ENCODE measurements around the gene NDUFS6. TPM values are rescaled to one million over a fixed set of nuclear protein-coding genes. Genes with fewer than 3 reads are reported as not detected.

NDUFS6 gene
- total RNA-seq, 3 donors from 2014 or later: 38.7 to 43.5 (median 39.3) TPM

DNA sequence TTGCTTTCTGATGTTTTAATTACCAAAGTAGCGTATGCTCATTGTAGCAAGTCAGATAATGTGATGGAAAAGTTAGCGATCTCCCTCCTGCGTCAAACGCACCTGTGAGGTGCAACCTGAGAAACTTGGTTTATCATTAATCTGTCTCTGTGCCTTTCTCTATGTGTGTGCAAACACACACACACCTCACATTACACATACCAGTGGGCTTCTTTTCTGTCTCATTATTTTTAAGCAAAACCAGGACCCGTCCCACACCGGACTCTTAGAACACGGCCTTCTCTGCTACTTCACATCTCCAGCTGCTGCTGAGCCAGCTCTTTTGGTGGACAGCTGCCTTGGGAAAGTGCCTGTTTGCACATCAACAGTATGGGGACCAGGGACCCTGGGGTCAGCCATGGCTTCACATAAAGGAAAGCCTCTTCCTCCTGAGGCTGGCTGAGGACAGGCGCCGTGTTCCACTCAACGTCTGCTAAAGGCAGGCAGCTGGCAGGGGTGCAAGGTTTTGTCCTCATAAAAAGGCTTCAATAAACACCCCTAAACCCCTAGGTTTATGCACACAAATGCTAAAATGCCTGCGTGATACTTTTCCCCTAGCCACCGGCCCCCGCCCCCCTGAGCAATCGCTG, 45.8 kb upstream of the NDUFS6 start:
- H3K36me3 ChIP-seq (ENCODE audit: low read depth): no peaks in the 10 kb centered on the region
- ATAC-seq (no peak), DNase-seq (no peak)
- no peaks in the 10 kb centered on the region for H3K9me3 ChIP-seq
- intact Hi-C loops (cut with DNase I, micrococcal nuclease): no loop called here
- no peaks in the 10 kb centered on the region for H3K4me1 ChIP-seq (ENCODE audit: low read depth)
- H3K4me3 ChIP-seq: no peak overlapping the region
- TF ChIP-seq, protein P1, sequence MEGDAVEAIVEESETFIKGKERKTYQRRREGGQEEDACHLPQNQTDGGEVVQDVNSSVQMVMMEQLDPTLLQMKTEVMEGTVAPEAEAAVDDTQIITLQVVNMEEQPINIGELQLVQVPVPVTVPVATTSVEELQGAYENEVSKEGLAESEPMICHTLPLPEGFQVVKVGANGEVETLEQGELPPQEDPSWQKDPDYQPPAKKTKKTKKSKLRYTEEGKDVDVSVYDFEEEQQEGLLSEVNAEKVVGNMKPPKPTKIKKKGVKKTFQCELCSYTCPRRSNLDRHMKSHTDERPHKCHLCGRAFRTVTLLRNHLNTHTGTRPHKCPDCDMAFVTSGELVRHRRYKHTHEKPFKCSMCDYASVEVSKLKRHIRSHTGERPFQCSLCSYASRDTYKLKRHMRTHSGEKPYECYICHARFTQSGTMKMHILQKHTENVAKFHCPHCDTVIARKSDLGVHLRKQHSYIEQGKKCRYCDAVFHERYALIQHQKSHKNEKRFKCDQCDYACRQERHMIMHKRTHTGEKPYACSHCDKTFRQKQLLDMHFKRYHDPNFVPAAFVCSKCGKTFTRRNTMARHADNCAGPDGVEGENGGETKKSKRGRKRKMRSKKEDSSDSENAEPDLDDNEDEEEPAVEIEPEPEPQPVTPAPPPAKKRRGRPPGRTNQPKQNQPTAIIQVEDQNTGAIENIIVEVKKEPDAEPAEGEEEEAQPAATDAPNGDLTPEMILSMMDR (IDR thresholded peaks at IDR 0.05): no peak

DNA sequence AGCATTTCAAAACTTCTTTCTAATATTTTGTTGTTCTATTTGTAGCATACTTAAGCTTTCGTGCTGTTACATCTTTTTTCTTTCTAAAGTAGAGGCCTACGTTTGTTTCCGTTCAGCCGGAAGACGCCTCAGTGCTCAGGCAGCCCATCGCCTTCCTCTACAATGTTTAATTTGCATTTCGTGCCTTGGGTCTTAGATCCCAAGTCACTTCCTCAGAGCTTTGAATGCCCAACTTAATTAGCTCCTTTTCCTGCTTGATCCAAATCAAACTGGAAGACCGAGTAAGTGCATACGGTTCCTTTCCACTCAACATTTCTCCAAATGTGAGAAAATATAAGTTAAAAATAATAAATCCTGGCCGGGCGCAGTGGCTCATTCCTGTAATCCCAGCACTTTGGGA, 44.7 kb upstream of the NDUFS6 start:
- intact Hi-C loops (cut with DNase I, micrococcal nuclease): no loop called here
- no peak for ATAC-seq

GRCh38 chr5:1757511-1757910, 43.7 kb upstream of the NDUFS6 start:
- Histone ChIP-seq H3K4me3 (no peak overlapping the region), H3K36me3 (ENCODE audit: low read depth) (no peaks in the 10 kb centered on the region), H3K4me1 (ENCODE audit: low read depth) (no peaks in the 10 kb centered on the region), H3K9me3 (no peaks in the 10 kb centered on the region)
- intact Hi-C loops (cut with DNase I, micrococcal nuclease): no loop called here
- TF ChIP-seq, protein P1 (IDR thresholded peaks at IDR 0.05): no peak
- ATAC-seq: no peak
- no peak for DNase-seq

More for the DNA sequence above, 44.7 kb upstream of the NDUFS6 start:
- H3K9me3 ChIP-seq: no peaks in the 10 kb centered on the region
- no peak overlapping the region for H3K4me3 ChIP-seq
- no peaks in the 10 kb centered on the region for H3K4me1 ChIP-seq (ENCODE audit: low read depth)
- no peak for DNase-seq
- no peaks in the 10 kb centered on the region for H3K36me3 ChIP-seq (ENCODE audit: low read depth)
- TF ChIP-seq, protein P1 (IDR thresholded peaks at IDR 0.05): no peak

DNA sequence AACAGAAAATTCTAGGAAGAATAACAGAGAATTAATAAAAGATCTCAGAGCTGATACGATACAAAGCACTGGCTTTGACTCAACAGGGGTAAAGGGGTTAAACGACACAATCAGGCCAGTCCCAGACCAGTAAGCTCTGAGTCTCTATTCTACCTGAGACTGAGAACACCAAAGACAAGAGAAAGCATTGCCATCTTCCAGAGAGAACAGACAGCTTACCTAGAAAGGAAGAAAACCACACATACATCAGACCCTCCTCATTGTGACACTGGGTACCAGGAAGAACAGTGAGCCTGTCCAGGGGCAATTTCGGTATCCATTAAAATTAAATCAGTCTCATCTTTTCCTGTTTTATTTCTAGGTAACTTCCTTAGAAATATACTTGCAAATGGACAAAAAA, 42.6 kb upstream of the NDUFS6 start:
- DNase-seq (no peak), ATAC-seq (no peak)
- Histone ChIP-seq H3K36me3 (ENCODE audit: low read depth) (no peaks in the 10 kb centered on the region), H3K4me1 (ENCODE audit: low read depth) (no peaks in the 10 kb centered on the region), H3K4me3 (no peak overlapping the region), H3K9me3 (no peaks in the 10 kb centered on the region)
- intact Hi-C loops (cut with DNase I, micrococcal nuclease): no loop called here
- TF ChIP-seq, protein P1 (IDR thresholded peaks at IDR 0.05): no peak

GRCh38 chr5:1759378-1759970, 41.7 kb upstream of the NDUFS6 start:
- H3K4me3 ChIP-seq: no peak overlapping the region
- TF ChIP-seq, protein P1 (IDR thresholded peaks at IDR 0.05): no peak
- H3K9me3 ChIP-seq: no peaks in the 10 kb centered on the region
- no peaks in the 10 kb centered on the region for H3K36me3 ChIP-seq (ENCODE audit: low read depth)
- DNase-seq (no peak), ATAC-seq (no peak)
- intact Hi-C loops (cut with DNase I, micrococcal nuclease): no loop called here
- H3K4me1 ChIP-seq (ENCODE audit: low read depth): no peaks in the 10 kb centered on the region
